HG03045 (cell line): Measurements from ENCODE around the gene DIP2B.
"Not testable (repeated sequence)": the region's sequence is repeated elsewhere in the genome, so short reads cannot be mapped to it uniquely, and the experiment has no call there.

ENCODE experiments used
- ATAC-seq: cut with Tn5 transposase; IDR thresholded peaks from one replicate; pipeline ENCODE4 v1.9.1; 2021; ENCODE audit warnings: mild to moderate bottlenecking, moderate library complexity; ENCODE audit not compliant: unreplicated experiment

The DIP2B gene, protein sequence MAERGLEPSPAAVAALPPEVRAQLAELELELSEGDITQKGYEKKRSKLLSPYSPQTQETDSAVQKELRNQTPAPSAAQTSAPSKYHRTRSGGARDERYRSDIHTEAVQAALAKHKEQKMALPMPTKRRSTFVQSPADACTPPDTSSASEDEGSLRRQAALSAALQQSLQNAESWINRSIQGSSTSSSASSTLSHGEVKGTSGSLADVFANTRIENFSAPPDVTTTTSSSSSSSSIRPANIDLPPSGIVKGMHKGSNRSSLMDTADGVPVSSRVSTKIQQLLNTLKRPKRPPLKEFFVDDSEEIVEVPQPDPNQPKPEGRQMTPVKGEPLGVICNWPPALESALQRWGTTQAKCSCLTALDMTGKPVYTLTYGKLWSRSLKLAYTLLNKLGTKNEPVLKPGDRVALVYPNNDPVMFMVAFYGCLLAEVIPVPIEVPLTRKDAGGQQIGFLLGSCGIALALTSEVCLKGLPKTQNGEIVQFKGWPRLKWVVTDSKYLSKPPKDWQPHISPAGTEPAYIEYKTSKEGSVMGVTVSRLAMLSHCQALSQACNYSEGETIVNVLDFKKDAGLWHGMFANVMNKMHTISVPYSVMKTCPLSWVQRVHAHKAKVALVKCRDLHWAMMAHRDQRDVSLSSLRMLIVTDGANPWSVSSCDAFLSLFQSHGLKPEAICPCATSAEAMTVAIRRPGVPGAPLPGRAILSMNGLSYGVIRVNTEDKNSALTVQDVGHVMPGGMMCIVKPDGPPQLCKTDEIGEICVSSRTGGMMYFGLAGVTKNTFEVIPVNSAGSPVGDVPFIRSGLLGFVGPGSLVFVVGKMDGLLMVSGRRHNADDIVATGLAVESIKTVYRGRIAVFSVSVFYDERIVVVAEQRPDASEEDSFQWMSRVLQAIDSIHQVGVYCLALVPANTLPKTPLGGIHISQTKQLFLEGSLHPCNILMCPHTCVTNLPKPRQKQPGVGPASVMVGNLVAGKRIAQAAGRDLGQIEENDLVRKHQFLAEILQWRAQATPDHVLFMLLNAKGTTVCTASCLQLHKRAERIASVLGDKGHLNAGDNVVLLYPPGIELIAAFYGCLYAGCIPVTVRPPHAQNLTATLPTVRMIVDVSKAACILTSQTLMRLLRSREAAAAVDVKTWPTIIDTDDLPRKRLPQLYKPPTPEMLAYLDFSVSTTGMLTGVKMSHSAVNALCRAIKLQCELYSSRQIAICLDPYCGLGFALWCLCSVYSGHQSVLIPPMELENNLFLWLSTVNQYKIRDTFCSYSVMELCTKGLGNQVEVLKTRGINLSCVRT (N-terminal part only)

DNA sequence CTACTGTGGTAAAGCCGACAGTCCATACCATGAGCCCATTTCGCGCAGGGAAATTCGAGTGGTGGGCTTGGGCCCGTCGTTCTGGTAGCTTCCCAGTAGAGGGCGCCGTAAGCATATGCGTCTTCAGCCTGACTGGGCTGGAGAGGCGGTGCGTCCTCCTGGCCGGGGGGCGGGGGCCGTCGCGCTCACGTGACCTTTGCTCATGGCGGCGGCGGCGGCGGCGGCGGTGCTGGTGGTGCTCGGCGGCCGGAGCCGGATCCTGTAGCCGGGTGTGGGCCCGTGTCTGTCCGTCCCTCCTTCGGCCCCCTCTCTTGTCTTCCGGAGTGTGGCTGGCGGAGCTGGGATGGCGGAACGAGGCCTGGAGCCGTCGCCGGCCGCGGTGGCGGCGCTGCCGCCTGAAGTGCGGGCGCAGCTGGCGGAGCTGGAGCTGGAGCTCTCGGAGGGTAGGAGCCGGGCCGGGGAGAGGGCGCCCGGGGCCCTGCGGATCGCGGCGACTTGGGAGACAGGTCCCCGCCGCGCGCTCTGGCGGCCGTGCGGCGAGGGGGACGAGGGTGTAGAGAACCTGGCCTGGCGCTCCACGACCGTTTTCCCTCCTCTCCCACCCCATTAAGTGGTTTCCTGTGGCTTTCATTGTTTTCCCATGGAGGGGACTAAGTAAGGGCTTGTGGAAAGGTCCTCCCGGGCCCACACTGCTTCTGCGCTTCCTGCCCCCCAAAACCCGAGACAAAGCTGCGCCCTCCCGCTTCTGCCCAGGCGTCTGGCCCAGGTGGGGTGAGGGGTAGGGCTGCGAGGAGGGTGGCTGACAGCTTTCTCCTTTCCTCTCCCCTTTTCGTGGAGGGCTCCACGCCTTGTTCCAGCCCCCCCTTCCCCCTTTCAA lies at the start of gene DIP2B:
DIP2B (plus strand) TSS at position 188 of the 877 bp plus-strand sequence; CDS start at position 344, 156 bp downstream.
- peak; percentile 79 for ATAC-seq

DNA sequence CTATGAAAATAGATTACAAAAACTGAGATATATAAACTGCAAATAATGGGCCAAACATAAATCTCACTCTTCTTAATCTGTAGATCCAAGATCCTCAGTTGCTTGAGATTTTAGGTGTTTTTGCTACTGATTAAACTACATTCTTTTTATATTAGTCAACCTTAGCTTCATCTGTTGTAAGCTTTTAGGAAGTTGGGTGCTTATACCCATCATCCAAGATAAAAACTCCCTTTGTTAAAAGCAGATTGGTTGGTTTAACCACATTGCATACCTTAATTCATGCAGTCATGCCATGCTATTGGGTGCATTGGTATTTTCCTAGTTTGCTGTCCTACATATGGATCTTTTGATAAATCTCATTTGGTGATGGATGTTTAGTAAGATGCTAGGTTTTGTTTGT lies 46.2 kb upstream of the DIP2B start:
- ATAC-seq = no peak

DNA sequence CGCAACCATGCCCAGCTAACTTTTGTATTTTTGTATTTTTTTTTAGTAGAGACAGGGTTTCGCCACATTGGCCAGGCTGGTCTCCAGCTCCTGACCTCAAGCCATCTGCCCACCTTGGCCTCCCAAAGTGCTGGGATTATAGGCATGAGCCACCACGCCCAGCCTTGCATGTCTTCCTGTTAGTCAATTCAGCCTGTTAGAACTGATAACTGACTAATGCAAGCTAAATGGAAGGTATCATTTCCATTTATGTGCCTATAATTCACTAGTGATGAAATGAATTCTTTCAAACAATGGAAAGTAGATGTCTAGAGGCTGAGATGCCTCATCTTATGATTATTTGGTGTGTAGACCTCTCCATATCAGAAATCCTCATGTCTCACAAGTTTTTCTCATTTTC lies 37.3 kb upstream of the DIP2B start:
- no peak for ATAC-seq

DNA sequence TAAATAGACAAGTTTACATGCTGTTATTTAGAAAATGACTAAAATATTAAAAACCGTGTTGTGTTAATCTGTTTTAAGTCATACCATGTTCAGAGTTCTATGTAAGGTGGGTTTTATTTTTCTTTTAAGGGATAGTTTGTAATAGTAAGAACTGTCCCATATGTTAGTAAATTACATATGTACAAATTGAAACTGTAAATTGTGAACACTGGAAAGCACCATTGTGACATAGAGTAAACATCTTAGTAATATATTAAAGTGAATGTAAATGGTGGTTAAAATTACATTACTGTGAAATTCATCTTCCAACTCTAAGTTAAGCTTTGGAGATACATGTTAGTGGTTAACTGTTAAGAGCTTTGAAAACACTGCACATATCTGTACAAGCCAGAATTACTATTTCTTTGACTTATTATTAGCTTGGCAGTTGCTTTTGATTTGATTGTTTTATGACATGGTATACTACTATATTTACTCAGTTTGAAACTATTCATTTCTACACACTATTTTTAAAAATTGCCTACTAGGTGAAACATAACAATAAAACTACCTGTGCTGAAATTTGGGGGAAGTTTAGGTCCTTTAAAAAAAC lies 27.4 kb upstream of the DIP2B start:
- no peak for ATAC-seq

DNA sequence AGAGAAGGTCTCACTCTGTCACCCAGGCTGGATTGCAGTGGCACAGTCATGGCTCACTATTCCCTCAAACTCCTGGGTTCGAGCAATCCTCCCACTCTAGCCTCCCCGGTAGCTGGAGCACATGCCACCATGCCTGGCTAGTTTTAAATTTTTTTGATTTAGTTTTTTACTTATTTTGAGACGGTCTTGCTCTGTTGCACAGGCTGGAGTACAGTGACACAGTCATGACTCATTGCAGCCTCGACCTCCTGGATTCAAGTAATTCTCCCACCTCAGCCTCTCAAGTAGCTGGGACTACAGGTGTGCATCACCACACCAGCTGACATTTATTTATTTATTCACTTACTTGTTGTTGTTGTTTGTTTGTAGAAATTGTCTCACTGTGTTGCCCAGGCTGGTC lies 22.2 kb upstream of the DIP2B start:
- ATAC-seq = no peak

DNA sequence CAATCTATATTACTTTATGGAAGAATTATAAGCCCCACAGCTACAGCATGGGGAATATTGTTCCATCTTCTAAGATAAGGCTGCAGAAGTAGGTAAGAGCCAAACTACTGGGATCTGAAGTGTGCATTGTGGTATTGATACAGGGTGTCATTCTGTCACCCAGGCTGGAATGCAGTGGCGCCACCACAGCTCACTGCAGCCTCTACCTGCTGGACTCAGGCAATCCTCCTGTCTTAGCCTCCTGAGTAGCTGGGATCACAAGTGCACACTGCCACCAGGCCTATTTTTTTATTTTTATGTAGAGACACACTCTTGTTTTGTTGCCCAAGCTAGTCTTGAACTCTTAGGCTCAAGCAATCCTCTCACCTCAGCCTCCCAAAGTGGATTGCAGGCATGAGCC lies 21.3 kb upstream of the DIP2B start:
- no peak for ATAC-seq

DNA sequence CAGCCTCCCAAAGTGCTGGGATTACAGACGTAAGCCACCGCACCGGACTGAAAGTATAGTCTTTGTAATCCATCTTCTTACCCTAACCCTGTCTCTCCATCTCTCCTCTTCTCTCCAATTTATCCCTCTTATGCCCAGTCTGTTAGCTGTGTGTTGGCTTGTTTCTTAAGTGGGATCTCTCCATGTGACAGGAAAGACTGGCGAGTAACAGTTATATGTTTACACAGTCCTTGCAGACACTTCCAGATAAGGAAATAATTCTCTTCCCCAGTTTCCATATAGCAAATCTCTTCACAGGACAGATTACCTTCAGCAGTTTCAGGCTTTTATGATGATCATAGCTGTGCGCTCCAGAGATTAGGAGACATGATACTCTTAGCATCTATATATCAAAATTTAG lies 16.0 kb upstream of the DIP2B start:
- no peak for ATAC-seq

DNA sequence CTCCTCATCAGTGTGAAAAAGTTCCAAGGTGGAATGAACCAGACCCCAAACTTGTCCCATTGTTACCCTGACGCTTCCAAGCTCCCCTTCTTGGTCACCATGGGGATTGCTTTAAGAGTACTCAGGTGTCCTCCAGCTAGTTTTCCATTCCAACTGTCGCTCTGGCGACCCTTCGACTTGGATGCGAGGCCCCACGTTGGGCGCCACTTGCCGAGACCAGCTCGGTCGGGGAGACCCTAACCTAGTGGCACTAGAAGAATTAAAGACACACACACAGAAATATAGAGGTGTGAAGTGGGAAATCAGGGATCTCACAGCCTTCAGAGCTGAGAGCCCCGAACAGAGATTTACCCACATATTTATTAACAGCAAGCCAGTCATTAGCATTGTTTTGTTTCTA lies 6.7 kb upstream of the DIP2B start:
- ATAC-seq = not testable (repeated sequence)

DNA sequence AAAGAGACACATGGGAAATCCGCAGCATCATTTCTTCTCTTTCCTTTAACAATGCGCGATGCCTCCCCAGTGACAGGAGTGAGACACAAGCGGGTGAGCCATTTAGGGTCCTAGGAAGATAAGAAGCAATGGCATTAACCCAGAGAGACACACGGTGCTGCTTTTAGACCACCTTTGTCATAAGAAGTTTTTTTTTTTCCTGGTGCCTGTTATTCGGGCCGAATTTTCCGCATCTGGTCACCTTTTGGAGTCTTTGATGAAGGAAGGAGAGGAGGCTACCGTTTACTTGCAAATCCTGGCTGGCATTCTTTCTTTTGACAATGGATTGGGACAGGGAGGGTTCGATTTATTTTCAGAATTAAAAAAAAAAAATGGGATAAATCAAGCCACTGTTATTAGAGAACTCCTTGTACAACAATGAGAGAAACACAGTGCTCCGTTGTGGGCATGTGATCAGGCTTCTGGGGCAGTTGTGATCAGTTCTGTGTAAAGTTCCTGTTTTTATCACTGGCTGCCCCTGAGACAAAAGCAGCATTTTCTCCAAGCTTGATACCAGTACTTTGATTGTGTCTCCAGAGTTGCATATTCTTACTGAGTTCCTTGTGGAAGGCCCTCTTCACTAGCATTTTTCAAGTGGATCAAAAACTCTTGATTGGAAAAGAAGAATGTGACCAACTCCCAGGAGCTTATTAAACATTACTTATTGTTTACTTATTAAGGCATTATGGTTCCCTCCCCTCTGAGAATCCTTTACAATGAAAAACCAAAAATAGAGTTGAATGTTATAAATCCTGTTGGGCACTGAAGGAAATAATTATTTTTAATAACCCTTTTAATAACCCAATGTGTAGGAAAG lies 1.1 kb downstream of the DIP2B start:
- no peak for ATAC-seq

DNA sequence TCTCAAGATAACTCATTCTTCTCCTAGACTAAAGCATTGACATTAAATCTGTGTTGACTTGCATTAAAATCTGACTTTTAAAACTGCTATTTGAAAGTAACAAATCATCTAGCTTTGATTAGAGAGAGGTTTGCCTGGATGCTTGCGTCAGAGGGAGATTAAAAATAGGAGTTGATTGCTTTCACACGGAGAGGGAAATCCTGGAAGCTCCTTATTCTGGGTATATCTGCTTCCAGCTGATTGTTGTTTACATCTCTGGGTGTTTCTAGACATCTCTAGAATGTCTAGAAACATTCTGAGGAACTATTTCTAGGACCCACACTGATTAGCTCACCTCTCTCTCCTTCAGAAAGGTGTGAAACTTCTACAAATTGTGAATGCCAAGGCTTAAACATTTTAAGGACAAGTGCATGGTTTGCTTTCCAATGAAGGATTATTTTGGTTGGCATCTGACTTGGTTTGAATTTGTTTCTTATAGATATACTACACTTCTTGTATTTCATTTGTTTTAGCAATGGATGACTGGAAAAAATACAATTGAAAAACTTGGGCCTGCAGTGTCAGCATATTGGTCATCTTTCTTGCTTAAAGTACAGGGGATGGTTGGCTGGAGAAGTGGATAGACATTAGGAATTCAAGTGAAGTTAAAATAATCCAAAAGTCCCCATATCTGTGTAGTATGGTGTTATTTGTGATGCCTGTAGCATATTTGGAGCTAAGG lies 2.1 kb downstream of the DIP2B start:
- ATAC-seq = no peak

DNA sequence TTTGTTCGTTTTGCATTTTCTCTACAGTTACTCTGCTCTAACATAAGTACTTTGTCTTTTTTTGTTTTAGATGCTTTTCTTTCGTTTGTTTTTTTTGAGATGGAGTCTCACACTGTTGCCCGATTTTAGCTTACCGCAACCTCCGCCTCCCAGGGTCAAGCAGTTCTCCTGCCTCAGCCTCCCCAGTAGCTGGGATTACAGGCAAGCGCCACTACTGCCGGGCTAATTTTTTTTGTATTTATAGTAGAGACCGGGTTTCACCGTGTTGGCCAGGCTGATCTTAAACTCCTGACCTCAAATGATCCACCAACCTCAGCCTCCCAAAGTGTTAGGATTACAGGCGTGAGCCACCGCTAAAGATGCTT lies 2.7 kb downstream of the DIP2B start:
- no peak for ATAC-seq

DNA sequence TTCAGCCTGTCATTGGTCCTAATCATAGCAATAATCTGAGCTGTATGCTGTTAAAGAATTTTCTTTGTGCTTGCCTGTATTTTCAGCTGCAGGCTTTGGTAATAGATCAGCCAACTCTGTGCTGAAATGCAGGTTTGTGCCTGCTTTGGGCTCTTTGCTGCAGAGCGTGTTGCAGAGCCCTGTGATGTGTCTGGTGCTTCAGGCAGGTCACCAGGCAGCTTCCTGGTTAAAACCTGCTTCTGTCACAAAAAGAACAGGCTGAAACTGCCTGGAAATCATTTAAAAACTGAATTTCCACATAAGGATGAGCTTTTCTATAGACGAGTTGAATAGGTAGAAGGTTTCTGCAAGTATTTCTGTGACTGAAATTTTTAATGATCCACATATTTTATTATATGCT lies 3.1 kb downstream of the DIP2B start:
- no peak for ATAC-seq

DNA sequence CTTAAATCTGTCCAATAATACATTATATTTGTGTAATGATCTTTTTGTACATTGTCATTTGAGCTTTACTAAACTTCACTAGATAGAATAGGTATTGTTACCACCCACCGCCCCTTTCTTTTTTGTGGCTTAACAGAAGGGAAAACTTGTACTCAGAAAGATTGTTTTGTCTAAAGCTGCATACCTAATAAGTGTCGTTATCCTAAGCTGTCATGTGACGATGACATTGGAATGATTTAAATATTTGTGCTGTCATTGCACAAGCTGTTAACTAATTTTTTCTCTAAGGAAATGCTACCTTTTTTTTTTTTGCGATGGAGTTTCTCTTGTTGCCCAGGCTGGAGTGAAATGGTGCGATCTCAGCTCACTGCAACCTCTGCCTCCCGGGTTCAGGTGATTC lies 3.6 kb downstream of the DIP2B start:
- no peak for ATAC-seq

DNA sequence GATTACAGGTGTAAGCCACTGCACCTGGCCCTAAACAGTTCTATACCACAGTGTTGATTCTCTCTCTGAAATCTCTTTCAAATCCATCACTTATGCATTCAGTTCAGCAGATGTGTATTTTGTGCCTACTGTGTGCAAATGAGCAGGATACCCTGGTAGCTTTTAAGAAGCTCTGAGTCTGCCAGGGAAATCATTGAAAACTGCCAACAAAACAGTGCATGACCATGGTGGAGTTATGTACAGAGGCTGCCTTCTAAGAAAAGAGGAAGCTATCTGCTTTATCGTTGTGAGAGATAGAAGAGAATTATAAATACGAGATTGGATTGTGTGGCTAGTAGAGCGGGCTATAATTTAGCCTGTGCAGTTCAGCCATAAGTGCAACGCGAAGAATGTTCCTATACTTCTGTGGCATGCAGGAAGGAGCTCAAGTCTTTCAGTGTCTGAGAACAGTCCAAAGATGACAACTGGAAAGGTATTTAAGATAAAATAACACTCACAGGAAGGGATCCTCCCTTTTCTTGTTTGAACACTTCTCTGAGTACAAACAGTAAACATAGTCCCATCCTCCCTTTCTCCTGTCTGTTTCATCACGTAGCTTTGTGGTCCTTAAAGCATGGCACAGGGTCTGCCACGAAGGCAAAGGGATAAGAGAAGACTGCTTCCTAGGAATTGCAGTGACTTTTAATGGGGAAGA lies 4.3 kb downstream of the DIP2B start:
- ATAC-seq = no peak

DNA sequence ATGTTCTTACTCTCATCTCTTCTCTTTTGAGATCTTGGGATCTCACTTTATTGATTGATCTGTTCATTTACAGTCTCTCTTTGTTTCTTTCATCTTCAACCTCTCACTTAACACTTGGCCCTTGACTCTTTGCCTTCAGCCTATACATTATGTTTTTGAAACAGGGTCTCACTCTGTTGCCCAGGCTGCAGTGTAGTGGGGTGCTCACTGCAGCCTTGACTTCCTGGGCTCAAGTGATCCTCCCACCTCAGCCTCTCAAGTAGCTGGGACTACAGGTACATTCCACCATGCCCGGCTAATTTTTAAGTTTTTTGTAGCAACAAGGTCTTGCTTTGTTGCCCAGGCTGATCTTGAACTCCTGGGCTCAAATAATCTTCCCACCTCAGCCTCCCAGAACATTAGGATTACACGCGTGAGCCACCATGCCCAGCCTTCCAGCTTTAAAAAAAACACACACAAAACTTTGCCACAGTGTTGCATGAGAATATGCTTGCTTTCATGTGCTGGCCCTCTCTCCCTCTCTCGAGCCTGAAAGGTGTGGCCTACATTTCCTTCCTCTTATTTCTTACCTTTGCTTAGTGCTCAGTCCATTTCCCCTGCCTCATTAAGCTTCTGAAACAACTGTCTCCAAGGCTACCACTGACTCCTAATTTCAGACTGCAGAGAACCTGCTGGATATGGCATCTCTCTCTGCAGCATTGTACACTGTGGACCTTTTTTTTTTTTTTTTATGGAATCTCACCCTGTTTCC lies 9.9 kb downstream of the DIP2B start:
- no peak for ATAC-seq

DNA sequence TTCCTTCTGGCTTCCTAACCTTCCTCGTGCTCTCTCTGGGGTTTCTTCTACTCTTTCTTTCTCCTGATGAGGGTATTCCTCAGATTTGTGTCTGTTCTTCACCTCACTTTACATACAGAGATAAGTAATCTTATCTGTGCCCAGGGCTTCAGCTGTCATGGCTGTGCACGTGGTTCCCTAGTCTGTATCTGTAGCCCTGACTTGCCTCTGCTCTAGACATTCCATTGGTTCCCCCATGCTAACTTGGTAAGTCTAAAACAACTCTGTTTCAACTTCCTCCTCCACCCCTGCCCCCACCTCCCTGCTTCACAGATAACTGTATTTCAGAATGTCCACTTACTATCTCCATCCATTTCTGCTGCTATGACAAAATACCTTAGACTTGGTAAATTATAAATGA lies 10.8 kb downstream of the DIP2B start:
- ATAC-seq = no peak

DNA sequence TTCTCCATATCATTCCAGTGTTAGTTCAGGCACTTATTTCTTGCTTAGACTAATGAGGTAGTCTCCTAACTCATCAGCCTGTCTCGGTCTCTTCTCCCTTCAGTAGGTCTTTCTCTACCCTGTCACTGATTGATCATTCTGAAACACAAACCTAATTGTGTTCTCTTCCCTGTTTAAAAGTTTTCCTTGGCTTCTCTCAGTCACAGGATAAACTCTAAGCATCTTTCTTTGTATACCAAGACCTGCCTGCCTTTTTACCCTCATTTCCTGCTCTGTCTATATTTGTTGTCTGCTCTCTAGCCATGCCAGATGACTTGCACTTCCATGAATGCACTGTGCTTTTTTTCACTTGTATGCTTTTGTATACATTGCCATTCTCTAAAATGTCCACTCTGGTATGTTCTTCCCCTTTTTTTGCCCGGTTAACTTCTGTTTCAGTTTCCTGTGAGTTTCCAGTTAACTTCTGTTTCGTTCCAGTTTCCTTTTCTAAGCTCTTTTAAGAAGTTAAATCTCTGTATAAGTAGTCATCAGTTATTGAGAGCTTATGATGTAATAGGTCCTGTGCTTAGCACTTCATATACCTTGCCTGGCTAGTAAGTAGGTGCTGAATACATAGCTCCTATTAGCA lies 12.8 kb downstream of the DIP2B start:
- peak; percentile 58 for ATAC-seq
